ENCODE results near the gene LIFR.
"Not testable (repeated sequence)": the region's sequence is repeated elsewhere in the genome, so short reads cannot be mapped to it uniquely, and the experiment has no call there.

Gene LIFR

DNA sequence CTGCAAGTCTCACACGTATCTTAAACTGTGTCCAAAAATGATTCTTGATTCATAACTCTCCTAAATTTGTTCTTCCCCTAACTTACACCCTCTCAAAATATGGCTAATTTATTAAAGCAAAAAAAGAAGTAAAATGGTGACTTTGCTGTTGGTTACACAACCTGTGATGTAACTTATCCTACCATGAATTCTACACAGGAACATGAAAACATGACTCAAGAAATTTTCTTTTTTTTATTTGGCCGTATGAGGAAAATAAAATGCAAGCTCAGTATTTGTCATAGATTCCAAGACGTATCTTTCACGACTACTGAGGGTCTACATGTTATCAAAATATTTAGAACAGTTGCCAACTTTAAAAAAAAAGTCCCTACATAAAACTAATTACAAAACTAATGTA, 9.2 kb downstream of the LIFR start:
- DNase-seq (ENCODE audit: low read depth) = no peak

GRCh38 chr5:38546691-38547146, 9.7 kb downstream of the LIFR start:
- no peak for DNase-seq (ENCODE audit: low read depth)

DNA sequence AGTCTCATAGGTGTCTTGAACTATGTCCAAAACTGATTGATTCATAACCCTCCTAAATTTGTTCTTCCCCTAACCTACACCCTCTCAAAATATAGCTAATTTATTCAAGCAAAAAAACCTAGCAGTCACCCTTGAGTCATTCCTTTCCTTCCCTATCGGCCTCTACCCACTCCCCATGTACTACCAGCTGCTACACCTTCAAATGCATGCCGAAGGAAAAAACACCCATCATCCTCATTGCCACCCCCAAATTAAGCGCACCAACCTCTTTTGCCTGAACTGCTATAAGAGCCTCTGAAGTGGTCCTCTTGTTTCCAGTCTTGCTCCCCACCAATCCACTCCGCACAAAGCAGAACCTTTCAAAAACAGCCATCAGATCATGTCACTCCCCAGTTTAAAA, 12.6 kb downstream of the LIFR start:
- DNase-seq (ENCODE audit: low read depth) = no peak

- no peak for DNase-seq (ENCODE audit: low read depth)
These were observed 13.4 kb downstream of the LIFR start for GRCh38 chr5:38543074-38543473.

- DNase-seq (ENCODE audit: low read depth) = no peak
These were observed 15.2 kb downstream of the LIFR start for GRCh38 chr5:38541174-38541725.

GRCh38 chr5:38540314-38540713, 16.1 kb downstream of the LIFR start:
- DNase-seq (ENCODE audit: low read depth) = no peak

- DNase-seq (ENCODE audit: low read depth) = no peak
These were observed 18.3 kb downstream of the LIFR start for GRCh38 chr5:38538161-38538560.

DNA sequence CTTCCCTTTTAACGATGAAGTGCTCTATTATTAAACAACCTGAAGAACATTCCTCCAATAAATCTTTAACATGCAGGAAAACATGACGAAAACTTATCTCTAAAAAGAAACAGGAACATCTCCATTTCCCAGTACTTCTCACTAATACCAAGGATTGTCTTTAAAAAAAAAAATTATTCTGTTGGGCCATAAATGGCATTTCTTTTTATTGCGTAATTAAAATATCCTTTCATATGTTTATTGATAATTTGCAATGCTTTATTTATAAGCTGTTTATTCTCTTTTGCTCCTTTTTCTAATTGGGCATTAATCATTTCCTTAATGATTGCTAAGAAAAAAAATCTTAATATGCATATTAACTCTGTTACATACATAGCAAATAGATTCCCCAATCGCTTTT, 18.9 kb downstream of the LIFR start:
- no peak for DNase-seq (ENCODE audit: low read depth)

DNA sequence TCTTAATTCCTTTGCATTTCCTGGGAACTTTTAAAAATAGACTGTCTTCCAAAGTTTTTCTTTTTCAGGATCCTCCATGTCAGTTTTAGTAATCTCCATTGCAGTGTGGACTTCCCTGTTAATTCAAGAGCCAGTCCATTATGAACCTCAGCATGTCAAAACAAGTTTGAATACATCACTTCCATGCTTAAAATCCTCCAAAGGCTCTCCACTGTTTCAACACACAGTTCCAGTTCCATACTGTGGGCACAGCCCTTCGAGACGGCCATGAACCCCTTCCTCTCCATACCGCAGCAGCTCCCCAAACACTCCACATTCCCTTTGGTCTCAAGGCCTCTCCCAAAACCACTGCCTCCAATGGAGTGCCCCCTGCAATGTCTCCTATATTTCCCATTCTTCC, 19.5 kb downstream of the LIFR start:
- DNase-seq (ENCODE audit: low read depth) = no peak

DNA sequence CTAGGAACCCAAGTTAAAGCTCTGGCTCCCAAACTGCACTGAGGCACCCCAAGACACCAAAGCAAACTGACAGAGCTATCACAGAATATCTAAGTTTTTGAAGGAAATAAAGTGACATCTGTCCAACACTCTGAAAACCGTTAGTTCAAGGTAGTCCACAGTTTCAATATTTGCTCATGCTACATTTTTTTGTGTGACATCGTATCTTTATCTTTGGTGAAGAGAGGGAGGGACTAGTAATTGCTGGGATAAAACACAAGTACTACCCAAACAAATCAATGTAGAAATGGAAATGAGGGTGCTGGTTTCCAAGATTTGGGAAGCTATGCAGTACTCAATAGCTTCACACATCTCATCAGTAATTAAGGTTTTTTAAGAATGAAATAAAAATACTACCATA, 20.6 kb downstream of the LIFR start:
- no peak for DNase-seq (ENCODE audit: low read depth)

- DNase-seq (ENCODE audit: low read depth) = no peak
These were observed 21.1 kb downstream of the LIFR start for GRCh38 chr5:38535248-38535750.

- no peak for DNase-seq (ENCODE audit: low read depth)
These were observed 22.3 kb downstream of the LIFR start for GRCh38 chr5:38534156-38534453.

- DNase-seq (ENCODE audit: low read depth) = no peak
These were observed 22.9 kb downstream of the LIFR start for GRCh38 chr5:38533286-38534155.

- no peak for DNase-seq (ENCODE audit: low read depth)
These were observed 24.2 kb downstream of the LIFR start for GRCh38 chr5:38532165-38532669.

DNA sequence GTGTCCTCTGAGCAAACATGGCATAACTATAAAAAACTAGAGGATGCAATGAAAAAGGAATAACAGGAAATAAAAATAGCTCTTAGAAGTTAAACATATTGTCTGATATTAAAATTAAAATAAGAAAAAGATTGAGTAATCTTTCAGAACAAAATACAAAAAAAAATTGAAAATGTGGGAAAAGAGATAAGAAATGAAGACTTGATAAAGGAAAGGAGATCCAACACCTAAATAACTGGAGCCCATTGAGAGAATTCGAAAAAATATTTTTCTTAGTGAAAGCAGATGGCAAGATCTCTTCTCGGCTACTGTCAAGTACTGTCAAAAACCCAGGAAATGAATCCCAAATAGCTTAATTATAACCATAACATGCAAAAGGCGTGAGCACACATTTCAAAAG, 24.9 kb downstream of the LIFR start:
- DNase-seq (ENCODE audit: low read depth) = no peak

- no peak for DNase-seq (ENCODE audit: low read depth)
These were observed 26.3 kb downstream of the LIFR start for GRCh38 chr5:38529955-38530646.

GRCh38 chr5:38528162-38528703, 28.2 kb downstream of the LIFR start:
- DNase-seq (ENCODE audit: low read depth) = no peak

- DNase-seq (ENCODE audit: low read depth) = no peak
These were observed 29.0 kb downstream of the LIFR start for GRCh38 chr5:38527475-38527874.

- no peak for DNase-seq (ENCODE audit: low read depth)
These were observed 32.4 kb downstream of the LIFR start for GRCh38 chr5:38524022-38524421.

DNA sequence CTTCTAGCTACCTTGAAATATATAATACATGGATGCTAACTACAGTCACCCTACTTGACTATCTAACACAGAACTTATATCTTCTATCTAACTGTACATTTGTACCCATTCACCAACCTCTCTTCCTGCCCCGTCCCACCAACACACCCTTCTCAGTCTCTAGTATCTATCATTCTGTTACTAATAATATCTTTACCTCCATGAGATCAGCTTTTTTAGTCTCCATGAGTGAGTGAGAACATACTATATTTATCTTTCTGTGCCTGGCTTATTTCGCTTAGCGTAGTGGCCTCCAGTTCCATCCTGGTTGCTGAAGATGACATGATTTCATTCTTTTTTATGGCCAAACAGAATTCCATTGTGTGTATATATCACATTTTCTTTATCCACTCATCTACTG, 37.0 kb downstream of the LIFR start:
- no peak for DNase-seq (ENCODE audit: low read depth)

DNA sequence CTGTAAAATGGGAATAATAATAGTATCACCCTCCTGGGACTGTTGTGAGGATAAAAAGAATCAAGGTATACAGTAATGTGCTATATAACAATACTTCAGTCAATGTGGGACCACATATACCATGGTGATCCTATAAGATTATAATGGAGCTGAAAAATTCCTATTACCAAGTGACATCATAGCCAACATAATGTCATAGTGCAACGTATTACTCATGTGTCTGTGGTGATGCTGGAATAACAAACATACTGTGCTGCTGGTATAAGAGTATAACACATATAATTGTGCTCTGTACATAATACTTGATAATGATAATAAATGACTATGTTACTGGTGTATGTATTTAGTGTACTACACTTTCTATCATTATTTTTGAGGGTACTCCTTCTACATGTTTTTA, 38.1 kb downstream of the LIFR start:
- no peak for DNase-seq (ENCODE audit: low read depth)

- DNase-seq (ENCODE audit: low read depth) = not testable (repeated sequence)
These were observed 39.8 kb downstream of the LIFR start for GRCh38 chr5:38516649-38517048.

DNA sequence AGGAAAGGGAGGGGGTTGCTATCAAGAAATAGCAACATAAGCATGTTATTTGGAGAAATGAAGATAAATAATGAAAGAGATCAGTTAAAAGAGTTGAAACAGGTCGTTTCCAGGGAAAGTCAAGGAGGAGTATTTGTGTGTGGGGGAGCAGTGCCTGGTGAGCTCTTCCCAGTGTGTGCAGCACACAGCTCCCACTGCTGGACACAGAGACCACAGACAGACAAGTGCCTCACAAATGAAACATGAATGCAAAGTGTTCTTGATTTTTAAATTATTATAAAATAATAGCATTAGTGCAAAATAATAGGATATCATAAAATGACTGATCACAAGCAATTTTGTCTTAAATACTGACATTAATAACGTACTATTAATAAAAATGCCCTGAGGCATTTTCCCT, 40.8 kb downstream of the LIFR start:
- no peak for DNase-seq (ENCODE audit: low read depth)
